GM18502 (cell line): Measurements from ENCODE around the gene TCF15.

Experiments
- ATAC-seq: cut with Tn5 transposase; IDR thresholded peaks from one replicate; pipeline ENCODE4 v1.9.1; 2021; ENCODE audit warnings: mild to moderate bottlenecking; ENCODE audit not compliant: unreplicated experiment, poor library complexity

Gene TCF15

GRCh38 chr20:558117-558516 is 52.0 kb downstream of the TCF15 start:
- ATAC-seq: no peak

- no peak for ATAC-seq
Measured at GRCh38 chr20:556984-557383, 53.1 kb downstream of the TCF15 start.

- ATAC-seq: no peak
Measured at GRCh38 chr20:555976-556385, 54.1 kb downstream of the TCF15 start.
